Stimulated activated CD8-positive, alpha-beta memory T cell treated with anti-CD3 and anti-CD28 coated beads, Interleukin-2, amount 100 ng/mL, for 1 hour (primary cell): ENCODE data around the gene ANKRD6.
"Not testable (repeated sequence)": the region's sequence is repeated elsewhere in the genome, so short reads cannot be mapped to it uniquely, and the experiment has no call there.

ENCODE experiments used
- DNase-seq, 2 donors: peaks; one replicate each; pipeline ENCODE4 v3.0.0-alpha.2; 2020; ENCODE audit warnings: low read depth in 2 of 2

Gene ANKRD6

DNA sequence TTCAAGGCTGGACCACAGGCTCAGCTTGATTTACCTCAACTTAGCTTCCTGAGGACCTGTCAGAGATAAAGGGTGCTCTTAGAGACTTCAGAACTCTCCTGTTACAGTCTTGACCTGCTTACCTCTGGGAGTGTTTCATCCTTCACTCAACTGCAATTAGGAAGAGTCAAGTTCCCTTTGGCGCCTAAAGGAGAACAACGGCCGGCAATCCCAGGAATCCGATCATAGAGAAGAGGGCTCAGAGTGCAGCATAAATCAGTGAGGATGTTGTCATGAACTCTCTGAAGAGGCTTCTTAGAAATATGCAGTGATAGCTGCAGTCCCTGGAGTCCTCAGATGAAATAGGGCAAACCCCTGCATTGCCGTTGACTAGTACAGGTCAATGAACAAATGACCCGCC is 169.2 kb downstream of the ANKRD6 start:
- DNase-seq: no peak

DNA sequence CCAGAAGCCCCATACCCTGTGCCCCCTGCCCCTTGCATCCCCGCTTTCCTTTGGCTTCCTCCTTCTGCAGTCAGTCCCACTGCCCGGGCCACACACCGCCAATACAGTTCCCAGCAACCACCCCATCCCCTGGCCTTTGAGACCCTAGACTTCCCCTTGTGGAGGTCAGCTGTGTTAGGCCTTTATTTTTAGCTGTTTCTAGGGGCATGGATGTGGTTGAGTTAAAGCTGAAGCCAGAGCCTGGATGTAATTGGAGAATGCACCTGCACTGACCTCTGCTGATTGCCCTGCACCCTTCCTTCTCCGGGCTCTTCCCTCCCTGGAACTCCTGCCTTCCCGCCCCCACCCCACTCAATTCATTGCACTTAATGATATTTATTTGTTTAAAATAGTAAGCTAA is 171.7 kb downstream of the ANKRD6 start:
- no peak for DNase-seq

DNA sequence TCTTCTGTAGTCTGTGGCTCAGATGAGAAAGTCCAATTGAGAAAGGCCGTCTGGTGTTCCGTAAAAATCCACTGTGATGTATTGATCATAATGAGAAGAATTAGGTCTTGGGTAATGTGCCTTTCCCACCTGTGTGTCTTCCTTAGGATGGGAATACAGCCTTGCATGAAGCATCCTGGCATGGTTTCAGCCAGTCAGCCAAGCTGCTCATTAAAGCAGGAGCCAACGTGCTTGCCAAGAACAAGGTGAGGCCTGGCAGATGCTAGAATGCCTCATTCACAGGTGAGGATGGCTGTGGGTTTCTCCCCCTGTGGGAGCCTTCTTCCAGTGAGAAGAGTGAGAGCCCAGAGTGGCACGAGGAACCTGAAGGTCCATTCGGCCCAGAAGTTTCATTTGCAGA is 172.9 kb downstream of the ANKRD6 start:
- no peak for DNase-seq

DNA sequence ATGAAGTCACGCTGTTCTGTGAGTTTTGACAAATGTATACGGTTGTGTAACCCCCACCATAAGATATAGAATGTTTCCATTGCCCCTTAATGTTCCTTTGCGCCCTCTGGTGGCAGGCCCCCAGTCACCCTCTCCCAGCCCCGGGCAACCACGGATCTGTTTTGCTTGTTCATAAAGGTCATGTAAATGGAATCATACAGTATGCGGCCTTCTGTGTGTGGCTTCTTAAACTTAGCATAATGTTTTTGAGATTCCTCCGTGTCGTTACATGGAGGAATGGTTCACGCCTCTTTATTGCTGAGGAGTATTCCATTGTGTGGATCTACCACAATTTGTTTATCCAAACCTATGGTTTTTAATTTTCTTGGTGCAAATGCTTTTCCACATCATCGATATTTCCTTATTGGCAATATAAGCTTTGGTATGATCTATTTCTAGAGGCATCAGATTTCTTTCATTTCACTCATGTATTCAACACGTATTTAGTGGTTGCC is 177.2 kb downstream of the ANKRD6 start:
- DNase-seq: peak; percentile 60 to 68

DNA sequence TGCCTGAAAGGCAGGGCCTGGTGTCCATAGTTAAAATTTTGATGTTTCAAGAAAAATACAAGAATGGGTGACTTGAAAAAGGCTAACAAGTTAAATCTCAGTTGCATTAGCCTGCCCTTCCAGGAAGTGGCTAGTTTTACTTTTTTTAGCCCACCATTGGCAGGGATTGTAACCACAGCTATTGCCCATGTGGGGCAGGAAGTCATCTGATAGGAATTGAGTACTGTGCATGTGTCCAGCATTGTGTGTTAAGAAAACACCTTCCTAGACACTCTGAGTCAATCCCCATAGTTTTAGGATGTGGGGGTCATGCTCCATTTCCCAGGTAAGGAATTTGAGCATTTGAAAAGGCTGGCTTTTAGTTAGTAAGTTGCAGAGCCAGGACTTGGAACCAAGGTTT is 178.7 kb downstream of the ANKRD6 start:
- DNase-seq: no peak

DNA sequence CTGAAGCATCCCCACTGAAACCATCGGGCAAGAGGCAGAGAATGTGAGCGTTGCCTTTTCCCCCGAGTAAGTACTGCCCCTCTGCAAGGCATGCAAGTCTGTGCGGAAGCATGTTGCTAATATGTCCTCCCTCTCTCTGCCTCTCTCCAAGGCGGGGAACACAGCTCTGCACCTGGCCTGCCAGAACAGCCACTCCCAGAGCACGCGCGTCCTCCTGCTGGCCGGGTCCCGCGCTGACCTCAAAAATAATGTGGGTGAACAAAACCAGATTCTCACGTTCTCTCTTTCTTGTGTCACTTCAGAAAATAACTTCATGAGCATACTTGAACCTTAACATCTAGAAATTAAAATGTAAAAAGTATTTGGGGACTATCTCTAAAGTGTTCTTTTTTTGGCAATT is 179.2 kb downstream of the ANKRD6 start:
- DNase-seq: no peak

DNA sequence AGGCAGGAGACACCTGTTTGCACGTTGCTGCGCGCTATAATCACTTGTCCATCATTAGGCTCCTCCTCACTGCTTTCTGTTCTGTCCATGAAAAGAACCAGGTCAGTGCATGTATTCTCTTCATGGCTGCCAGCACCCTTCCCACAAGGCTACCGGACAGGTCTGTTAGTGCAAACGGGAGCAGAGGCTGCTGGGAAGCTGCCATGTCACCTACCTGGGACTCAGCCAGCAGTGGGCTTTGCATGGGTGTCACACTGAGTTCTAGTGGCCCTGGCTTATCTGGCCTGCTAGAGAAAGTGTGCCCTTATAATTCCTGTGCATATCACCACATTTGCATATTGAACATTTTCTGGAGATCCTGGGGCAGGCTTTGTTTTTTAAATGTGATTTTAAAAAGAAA is 180.8 kb downstream of the ANKRD6 start:
- no peak for DNase-seq

DNA sequence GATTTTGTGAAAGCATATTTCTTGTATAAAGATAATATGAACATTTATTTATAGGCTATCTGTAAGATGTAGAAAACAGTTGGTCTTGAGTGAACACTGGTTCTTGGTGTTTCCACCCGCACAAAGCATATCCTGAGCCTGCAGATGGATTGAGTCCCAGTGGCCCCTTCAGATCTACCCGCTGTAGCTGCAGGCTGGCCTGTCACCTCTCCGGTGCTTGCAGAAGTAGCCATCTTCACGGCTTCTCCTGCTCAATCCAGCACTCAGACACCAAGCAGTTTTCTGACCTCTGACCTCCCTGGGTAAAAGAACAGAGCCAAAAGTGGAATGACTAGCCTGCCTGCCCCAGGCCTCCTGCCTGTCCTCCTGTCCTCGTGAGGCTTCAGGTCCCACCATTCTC is 182.9 kb downstream of the ANKRD6 start:
- no peak for DNase-seq

DNA sequence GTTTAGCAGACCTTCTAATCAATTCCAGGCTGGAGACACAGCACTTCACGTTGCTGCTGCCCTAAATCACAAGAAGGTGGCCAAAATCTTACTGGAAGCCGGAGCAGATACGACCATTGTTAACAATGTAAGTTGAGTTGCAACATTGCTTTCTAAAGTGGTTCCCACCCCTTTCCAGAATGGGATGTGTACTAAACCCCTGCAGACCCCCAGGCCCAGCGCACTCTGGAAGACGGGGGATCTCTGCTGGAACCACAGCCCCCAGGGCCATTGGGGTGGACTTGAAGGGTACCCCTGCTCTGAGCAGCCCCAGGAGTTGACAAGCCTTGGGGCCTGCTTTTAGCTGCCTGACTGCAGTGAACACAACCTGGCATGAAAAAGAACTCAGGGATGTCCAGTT is 183.6 kb downstream of the ANKRD6 start:
- no peak for DNase-seq

DNA sequence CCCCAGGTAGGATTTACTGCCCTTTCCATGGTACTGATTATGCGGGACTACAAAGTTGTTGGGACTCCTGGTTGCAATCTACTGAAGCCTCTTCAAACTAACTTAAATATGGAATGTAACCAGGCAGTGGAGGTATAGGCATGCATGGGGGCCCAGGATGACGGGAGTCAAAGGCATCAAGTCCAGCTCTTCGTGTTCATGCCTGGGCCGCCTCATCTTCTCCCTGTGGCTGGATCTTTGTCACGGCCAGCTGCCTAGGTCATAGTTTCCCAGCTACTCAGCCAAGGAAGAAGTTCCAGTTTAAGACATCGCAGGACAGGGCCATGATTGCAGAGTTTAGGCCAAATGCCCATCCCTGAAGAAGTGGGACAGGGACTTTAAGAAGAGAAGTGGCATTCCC is 185.1 kb downstream of the ANKRD6 start:
- no peak for DNase-seq

DNA sequence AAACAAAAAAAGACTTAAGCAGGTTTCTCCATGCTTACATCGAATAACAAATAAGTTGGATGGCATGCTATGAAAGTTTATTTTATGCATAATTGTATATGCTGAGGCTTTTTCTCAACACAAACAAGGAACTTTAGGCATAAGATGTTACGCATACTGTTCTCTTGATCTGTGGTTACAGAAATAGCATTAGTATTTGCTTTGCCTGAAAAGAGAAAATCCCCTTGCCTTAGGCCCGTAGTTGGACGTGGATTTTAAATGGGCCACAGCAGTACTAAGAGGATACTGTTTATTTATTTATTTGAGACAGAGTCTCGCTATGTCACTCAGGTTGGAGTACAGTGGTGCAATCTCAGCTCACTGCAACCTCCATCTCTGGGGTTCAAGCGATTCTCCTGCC is 186.6 kb downstream of the ANKRD6 start:
- no peak for DNase-seq

DNA sequence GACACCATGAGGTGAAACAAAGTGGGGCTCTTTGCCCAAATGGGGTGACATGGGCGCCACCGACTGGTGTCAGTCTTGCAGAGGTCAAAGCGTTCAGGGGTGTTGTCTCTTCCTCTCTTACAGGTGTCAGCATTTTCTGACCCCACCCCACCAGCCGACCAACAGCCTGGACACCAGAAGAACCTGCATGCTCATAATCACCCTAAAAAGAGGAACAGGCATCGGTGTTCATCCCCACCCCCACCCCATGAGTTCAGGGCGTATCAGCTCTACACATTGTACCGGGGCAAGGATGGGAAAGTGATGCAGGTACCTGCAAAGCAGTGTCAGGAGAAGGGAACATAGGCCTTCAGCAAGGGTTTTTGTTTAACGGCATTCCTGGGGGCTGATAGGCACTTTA is 190.8 kb downstream of the ANKRD6 start:
- DNase-seq: no peak

DNA sequence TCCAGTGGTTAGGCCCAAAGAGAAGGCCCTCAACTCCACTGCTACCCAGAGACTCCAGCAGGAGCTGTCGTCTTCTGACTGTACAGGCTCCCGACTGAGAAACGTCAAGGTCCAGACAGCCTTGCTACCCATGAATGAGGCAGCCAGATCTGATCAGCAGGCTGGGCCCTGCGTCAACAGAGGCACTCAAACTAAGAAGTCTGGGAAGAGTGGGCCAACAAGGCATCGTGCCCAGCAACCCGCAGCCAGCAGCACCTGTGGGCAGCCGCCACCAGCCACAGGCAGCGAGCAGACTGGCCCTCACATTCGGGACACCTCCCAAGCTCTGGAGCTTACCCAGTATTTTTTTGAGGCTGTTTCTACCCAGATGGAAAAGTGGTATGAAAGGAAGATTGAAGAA is 197.5 kb downstream of the ANKRD6 start:
- DNase-seq: no peak

DNA sequence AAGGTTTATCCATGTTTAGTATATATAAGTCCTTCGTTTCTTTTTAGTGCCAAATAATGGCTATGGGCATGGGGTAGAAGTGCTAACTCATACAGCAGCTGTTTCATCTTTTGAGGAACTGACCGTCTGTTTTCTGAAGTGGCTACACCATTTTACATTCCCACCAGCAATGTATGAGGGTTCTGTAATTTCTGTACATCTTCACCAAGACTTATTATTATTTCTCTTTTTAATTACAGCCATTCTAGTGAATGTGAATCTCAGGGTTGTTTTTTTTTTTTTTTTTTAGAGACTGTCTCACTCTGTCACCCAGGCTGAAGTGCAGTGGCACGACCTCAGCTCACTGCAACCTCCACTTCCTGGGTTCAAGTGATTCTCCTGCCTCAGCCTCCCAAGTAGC is 203.5 kb downstream of the ANKRD6 start:
- not testable (repeated sequence) for DNase-seq

DNA sequence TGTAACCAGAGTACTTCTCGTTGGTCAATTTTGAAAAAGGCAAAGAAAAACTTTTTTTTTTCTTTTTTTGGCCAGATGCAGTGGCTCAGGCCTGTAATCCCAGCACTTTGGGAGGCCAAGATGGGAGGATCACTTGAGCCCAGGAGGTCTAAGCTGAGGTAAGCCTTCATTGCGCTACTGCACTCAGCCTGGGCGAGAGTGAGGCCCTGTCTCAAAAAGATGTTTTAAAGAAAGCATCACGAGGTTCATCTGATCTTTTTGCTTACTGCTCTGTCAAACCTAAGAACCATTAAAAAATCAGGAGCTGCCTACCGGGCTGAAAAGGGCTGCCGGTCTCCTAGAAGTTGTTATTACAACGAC is 205.0 kb downstream of the ANKRD6 start:
- no peak for DNase-seq

DNA sequence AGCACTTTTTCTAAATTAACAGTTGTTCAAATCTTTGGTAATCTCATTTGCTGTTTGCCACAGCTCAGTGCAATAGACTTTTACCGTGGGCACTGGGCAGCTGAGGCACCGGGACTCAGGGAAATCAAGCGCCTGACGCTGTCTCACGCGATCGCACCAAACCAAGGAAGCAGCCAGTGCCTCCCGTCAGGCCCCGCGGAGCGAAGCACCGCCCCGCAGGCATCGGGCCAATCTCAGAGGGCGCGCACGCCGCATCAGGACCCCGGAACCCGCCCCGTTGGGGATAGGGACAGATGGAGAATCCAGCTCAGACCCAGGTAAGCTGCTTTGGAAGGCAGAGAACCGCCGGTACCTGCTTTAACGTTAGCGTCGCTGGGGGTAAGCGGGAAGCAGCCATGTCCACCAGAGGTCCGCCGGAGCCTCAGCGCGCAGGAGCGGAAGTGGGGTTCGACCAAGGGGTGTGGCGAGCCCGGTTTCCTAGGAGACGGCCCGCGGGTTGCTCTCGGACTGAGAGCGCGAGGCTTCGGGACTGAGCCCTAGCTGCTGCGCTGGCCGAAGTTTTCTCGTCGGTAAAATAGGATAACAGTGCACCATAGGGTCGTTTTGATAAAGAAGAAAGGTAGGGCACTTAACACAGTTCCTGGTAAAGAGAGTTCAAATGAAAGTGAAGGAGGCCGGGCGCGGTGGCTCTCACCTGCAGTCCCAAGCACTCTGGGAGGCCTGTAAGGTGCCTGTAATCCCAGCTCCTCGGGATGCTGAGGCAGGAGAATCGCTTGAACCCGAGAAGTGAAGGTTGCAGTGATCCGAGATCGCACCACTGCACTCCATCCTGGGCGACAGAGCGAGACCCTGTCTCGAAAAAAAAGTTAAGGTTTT is 205.6 kb downstream of the ANKRD6 start, which contains the start of gene LYRM2:
Gene LYRM2 (minus strand): TSS at position 428 of the 876 bp plus-strand sequence. CDS start 31 bp downstream, at position 397.
- peak; percentile 83 to 86 for DNase-seq

DNA sequence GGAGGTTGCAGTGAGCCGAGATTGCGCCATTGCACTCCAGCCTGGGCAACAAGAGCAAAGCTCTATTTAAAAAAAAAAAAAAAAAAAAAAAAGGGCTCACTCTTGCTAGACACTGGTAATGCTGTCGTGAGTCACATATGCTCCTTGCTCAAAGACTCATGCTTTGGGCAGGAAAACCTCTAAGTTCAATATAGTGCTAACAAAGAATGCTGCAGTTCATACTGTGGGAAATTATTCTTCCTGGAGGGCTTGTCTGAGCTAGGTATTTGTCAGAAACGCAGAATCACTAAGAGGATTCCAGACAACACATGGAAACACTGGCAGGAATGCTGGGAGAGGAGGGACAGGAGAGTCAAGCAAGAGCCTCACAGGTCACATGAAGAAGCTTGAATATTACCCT is 207.9 kb downstream of the ANKRD6 start:
- DNase-seq: no peak

DNA sequence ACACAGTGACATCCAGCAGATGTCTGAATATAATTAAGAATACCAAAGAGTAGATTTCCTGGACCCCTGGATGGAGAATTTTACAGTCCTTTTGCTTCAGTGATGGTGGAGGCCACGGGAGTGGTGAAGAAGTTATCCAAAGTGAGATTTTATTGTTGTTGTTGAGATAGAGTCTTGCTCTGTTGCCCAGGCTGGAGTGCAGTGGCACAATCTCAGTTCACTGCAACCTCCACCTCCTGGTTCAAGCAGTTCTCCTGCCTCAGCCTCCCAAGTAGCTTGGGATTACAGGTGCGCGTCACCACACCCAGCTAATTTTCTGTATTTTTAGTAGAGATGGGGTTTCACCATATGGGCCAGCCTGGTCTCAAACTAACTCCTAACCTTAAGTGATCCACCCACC is 208.6 kb downstream of the ANKRD6 start:
- DNase-seq: not testable (repeated sequence)

DNA sequence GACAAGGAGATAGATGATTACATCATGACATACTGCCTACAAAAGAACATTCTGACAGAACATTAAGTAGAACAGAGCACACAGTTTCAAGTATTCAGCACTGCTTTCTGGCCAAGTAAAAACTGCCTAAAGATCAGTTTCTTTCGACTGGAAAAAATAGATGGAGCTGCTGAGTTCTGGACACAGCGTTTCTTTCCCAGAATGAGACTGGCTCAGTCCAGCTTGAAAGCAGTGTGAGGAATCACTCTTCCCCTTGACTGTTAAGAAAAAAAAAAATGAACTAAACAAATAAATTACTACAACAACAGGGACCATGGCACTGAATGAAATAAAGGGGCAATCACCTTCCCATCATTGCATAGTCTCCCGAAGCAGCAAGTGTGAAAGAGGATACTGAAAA is 210.0 kb downstream of the ANKRD6 start:
- DNase-seq: no peak

DNA sequence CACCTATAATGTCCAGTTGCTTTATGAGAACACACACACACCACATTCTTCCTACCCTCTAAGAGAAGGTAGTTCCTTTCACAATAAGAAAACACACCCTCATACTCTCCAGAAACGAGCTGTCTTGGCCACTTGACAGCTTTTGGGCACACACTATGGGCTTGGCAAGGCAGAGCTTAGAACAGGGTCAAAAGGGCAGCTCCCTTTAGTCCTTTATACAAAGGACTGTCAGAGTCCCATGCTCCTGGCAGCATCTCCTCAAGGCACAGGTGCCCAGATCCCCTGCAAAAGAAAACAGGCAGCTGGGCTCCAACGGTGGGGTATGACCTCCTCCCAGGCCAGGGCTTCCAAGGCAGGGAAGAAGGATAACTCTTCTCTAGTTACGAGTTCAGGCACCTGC is 210.5 kb downstream of the ANKRD6 start:
- no peak for DNase-seq

DNA sequence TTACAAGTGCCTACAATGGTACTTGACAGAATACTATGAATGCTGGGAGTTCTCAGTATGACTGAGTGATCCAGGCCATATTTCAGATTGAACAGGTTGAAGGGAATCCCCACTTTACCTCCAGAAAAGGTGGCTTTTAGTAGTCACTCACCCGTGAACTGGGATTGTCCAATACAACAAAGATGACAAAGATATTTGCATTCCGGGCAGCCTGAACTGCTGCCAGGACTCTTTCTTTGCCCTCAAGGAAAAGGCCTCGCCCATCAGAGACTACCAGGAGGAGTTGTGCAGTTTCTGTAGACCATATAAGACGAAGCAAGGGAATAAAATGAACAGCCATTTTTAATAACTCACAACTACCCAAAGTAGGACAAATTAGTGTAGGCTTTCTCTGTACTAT is 211.9 kb downstream of the ANKRD6 start:
- no peak for DNase-seq

DNA sequence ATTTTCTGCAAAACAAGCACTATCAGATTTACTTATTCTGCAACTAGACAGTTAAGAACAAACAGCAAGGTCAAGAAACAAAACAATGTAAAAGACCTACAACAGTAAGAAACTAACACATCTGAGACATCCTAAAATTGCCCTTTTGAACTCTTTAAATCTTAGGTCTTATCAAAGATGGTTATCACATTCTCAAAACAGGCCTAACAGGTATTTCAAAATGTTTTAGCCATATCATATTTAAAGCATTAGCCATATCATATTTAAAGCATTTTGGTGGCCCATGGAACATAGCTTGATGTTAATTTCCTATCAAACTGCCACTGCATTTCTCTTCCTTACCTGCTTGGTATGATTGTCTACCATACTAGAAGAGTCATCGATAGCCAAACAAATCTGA is 216.7 kb downstream of the ANKRD6 start:
- no peak for DNase-seq

DNA sequence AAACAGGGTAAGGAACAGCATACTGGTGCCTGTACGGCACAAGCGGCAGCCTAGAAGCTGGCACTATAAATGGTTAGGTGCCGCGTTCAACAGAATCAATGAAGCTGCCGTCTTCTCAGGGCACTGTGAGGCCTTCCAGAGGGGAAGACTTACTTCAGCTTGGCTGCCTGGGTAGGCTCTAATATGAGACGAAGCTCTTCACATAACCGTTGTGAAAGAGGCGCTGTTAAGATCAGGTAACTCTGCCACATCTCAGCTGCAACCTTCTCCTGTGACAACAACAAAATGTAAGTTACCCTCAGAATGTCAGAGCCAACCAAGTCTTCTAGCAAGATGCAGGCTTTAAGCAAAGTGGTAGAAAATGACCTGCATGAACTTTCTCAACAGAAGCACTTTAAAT is 217.6 kb downstream of the ANKRD6 start:
- no peak for DNase-seq

DNA sequence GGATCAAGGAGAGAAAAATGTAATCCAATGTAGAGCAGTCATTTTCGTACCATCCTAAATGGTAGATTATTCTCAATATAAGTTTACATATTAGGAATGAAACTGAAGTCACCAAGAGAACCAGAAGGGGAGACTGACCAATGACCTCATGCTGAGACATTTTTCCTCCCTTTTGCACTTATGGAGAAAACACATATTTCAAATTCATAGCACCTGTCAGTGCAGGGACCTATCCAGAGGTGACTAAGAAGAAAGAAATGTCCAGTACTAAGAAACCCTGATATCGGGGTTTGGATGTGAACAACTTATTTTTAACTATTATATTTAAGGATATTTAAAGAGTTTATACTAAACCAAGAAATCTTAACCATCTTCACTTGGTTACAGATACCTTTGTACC is 222.2 kb downstream of the ANKRD6 start:
- DNase-seq: no peak
